Stimulated activated CD4-positive, alpha-beta T cell treated with anti-CD3 and anti-CD28 coated beads, Interleukin-12 subunit alpha, Interleukin-12 subunit beta, amount 100 ng/mL, for 24 hours (primary cell): ENCODE measurements around the gene ARHGAP22.

ENCODE experiments used
- DNase-seq, 2 experiments: peaks; one replicate each; pipeline ENCODE4 v3.0.0-alpha.2; 2020; ENCODE audit warnings: low read depth in 2 of 2

Gene ARHGAP22

GRCh38 chr10:48496831-48497779, 107.8 kb downstream of the ARHGAP22 start:
- DNase-seq = no peak

GRCh38 chr10:48496105-48496830, 108.6 kb downstream of the ARHGAP22 start:
- no peak for DNase-seq

DNA sequence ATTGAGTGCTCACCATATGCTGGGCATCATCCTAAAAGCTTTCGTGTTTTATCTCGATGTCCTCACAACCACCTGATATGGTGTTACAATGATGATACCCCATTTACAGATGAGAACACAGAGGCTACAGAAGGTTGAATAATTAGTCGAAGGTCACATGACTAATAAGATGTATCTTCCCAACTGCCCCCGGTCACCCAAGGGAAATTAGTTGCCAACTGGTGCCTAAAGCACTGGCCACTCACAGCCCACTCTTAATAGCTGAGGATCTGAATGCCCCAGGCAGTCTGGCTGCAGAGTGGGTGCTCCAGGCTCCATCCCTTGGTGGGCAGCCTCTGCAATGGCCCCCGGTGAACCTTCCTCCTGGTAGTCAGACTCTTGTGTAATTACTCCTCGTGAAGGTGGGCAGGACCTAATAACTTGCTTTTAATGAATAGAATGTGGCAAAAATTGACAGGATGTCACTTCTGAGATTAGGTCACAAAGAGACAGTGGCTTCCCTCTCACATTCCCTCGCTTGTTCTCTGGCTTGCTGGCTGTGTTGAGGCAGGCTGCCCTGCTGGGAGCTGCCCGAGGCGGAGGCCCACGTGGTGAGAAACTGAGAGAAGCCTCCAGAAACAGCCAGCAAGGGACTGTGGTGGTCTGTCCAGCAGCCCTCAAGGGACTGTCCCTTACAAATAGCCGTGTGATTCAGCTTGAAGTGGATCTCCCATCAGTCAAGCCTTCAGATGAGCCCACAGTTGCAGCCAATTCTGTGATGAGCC, 109.4 kb downstream of the ARHGAP22 start:
- no peak for DNase-seq

GRCh38 chr10:48494611-48495010, 110.3 kb downstream of the ARHGAP22 start:
- DNase-seq = no peak

- DNase-seq = no peak
Measured at GRCh38 chr10:48494073-48494472, 110.8 kb downstream of the ARHGAP22 start.

- no peak for DNase-seq
Measured at GRCh38 chr10:48493083-48493871, 111.6 kb downstream of the ARHGAP22 start.

GRCh38 chr10:48492201-48492600, 112.7 kb downstream of the ARHGAP22 start:
- DNase-seq = no peak

GRCh38 chr10:48491392-48492139, 113.3 kb downstream of the ARHGAP22 start:
- no peak for DNase-seq

GRCh38 chr10:48490946-48491345, 113.9 kb downstream of the ARHGAP22 start:
- no peak for DNase-seq

DNA sequence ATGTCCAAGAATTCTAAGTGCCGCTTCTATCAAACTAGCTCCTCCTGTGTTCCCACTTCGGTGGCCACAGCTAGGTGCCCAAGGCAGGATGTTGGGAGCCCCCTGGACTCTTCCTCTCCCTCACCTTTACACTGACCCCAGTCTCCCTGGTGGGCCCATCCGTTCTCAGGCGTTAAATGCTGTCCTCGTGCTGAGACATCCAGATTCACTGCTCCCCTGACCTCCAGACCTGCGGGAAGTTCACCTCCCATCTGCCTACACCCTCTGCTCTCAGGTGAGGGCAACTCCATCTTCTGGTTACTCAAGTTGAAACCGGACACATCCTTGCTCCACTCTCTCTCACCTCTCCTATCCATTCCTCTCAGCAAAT, 114.3 kb downstream of the ARHGAP22 start:
- no peak for DNase-seq

GRCh38 chr10:48489099-48489498, 115.8 kb downstream of the ARHGAP22 start:
- no peak for DNase-seq

- no peak for DNase-seq
Measured at GRCh38 chr10:48487244-48487643, 117.6 kb downstream of the ARHGAP22 start.

DNA sequence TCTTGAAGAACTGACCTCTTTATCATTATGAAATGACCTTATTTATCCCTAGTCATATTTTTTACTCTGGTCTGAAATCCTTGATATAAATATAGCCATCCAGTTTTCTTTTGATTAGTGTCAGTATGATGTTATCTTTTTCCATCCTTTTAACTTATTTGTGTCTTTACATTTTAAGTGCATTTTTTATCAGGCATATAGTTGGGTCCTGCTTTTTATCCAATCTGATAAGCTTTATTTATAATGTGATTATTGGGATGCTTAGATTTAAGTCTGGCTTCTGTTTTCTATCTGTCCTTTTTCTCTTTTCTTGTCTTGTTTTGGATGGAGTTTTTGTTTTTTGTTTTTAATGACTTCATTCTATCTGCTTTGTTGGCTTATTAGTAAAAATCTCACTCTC, 119.2 kb downstream of the ARHGAP22 start:
- no peak for DNase-seq

GRCh38 chr10:48484911-48485310, 120.0 kb downstream of the ARHGAP22 start:
- DNase-seq = no peak

- DNase-seq = no peak
Measured at GRCh38 chr10:48482207-48482606, 122.7 kb downstream of the ARHGAP22 start.

DNA sequence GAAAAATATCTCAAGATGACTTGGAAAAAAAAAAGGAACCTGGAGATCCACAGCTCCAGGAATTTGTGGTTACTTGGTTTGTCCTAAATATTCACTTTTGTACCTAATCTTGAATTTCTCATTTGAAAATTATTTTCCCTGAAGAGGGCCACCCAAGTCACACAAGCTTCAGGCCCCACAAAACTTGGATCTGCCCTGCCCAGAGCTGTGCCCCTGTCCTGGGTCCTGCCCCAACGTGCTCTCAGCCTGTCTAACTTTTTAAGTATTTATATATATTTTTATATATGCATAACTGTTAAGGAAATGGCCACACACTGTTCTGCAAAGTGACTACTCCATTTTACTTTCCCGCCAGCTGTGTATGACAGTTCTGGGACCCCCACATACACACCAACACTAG, 123.5 kb downstream of the ARHGAP22 start:
- no peak for DNase-seq

DNA sequence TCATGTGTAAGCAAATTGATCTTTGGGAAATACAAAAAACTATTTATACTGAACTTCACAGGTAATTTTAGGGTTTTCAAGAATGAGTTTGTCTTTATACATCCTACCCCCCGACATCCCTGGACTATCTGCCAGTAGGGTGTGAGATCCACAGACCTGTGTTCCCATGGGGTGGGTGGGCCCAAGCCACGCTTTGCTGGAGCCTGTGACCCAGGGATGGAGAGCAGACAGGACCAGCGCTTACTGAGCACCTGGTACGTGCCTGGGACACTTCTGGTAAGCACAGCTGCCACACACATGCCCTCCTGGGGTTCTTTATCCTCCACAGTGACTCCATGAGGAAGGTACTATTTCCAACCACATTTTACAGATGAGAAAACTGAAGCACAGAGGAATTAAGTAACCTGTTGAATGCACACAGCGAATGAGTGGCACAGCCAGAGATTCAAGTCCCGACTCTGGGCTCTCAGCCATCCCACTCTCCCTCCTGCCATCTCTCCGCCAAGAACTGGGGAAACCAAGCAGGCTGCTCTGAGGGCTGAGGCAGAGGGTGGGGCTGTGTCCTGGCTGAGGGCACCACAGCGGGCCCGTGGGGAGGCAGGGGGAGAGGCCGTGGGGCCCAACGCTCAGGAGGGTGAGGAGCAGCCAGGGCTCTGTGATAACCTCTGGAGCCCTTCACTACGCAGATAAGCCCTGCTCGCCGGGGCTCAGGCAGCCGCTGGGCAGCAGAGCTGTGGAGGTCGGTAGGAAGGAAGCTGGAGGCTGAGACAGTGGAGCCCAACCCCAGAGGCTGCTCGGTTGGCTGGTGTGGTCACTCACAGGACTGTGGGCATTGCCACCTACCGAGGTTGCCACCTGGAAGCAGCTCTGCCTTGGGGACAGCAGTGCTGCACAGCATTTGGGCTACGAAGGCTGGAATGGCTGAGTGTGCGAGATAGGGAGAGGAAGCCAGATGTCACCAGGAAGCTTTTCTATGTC, 124.2 kb downstream of the ARHGAP22 start:
- DNase-seq = no peak

GRCh38 chr10:48478980-48479811, 125.7 kb downstream of the ARHGAP22 start:
- DNase-seq = no peak

GRCh38 chr10:48478469-48478868, 126.4 kb downstream of the ARHGAP22 start:
- no peak for DNase-seq
